SKM-1 (cell line): Measurements from ENCODE around the gene NSRP1.
"Not testable (repeated sequence)": the region's sequence is repeated elsewhere in the genome, so short reads cannot be mapped to it uniquely, and the experiment has no call there.

Experiments used
- DNase-seq: peaks from one replicate; lab custom pipeline; 2025; ENCODE audit not compliant: unreplicated experiment; lab: John Stamatoyannopoulos, UW

The NSRP1 gene

DNA sequence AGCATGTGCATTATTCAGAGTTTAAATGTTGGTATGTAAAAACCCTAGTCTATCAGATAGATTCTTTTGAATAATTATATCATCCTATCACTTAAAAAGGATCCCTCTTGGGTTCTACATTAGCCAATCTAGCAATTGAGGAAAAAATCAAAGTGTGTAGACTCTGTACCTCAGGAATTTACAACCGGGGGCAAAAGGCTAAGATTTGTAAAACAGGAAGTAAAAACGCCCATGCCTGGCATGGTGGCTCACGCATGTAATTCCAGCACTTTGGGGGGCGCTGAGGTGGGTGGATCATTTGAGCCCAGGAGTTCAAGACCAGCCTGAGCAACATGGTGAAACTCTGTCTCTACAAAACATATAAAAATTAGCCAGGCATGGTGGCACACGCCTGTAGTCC lies 60.2 kb downstream of the NSRP1 start:
- DNase-seq: no peak

DNA sequence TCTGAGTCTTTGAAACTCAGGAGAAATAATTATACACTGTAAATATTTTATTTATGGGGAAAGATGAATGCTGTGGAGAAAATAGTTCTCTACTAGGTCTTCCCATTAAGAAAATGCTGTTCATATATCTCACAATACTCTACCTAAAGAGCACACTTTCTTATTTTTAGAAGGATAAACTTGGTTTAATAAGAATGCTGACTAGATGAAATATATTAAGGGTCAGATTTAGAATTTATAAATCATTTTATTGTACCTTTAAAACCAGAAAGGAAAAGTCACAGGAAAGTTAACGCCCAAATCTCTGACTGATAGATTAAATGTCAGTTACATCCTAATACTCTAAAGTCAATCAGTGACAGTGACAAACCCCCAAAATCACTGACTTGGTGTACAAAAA lies 70.1 kb downstream of the NSRP1 start:
- DNase-seq: no peak

DNA sequence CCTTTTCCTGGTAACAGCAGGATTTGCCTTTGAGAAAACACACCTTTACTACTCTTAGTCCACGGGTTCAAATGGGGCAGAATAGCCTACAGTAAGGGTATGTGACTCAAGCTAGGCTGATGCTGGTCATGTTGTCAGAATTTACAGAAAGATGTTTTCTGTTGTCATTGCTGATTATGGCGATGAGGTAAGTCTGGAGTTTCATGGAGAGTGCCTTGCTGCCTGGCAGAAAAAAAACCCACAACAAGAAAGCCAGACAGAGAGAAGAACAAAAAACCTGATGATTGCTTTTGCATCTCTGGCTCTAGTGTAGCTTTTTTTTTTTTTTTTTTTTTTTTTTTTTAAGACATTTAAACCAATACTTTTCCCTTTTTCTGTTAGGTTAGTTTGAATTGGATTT lies 71.0 kb downstream of the NSRP1 start:
- no peak for DNase-seq

DNA sequence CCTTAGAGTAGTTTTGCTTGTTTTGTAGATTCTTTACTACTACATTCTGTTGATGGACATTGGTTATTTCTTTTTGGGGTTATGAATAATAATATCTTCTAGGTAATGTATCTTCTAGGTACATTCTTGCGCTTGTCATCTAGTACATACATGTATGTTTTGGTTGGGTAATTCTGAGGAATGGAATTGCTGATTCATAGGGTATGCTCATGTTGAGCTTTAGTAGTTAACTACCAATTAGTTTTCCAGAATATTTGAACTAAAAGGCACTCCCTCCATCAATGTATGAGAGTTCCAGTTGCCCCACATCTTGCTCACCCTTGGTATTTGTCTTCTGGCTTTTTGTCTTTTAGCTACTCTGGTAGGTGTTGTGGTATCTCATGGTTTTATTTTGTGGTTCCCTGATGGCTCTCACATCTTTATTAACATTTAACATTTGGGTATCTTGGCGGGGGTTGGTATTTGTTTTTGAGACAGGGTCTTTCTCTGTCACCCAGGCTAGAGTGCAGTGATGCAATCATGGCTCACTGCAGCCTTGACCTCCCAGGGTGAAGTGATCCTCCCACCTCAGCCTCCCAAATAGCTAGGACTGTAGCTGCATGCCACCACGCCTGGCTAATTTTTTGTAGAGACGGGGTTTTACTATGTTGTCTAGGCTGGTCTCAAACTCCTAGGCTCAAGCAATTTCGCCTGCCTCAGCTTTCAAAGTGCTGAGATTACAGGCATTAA lies 71.8 kb downstream of the NSRP1 start:
- DNase-seq: no peak

DNA sequence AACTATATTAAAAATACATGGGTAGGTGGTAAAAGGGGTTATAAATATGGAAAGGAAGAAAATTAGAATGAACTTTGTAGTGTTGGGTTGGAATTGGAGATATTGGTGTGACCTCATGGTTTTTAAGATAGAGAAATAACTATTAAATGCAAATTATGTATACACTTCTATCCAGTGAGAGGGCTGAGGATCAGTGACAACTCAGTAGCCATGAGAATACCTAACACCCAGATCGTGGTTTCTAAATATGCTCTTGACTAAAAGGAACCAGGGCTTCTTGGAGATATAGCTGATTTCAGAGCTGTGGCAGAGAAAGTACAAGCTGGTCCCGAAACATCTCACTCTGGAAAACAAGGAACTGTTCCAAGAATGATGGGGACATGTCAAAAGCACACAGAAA lies 74.5 kb downstream of the NSRP1 start:
- DNase-seq: no peak

DNA sequence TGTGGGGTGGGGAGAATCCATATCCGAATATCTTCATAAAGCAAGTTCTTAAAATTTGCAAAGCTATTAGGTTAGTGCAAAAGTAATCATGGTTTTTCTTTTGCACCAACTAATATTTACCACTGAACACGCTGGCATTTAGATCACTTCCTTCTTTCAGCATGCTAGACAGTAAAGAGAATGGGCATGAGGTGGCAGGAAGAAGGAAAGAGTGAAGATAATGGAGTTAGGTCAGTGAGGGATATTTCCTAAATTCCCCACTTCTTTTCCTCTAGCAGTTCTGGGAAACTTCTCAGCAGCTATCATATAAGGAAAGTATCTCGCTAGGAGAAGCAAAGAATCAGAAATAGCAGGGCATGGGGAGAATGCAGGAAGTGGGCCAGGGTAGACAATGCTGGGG lies 79.9 kb downstream of the NSRP1 start:
- no peak for DNase-seq

DNA sequence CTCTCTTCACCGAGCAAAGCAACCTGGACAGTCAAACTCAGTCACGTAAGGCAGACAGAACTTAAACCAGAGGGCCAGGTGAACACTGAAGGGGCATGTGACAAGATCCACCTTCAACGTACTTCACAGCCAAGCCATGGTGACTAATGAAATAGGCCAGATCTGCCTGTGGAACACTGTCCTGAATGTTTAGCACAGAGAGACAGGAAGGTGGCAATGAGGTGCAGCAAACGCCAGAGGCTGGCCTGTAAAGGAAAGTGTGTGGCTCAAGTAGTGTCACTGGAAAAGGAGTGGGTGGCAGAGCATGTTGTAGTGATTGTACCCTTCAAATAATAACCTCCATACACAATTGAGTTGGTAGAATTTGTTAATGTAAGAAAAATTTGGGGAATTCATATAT lies 80.8 kb downstream of the NSRP1 start:
- DNase-seq: no peak

DNA sequence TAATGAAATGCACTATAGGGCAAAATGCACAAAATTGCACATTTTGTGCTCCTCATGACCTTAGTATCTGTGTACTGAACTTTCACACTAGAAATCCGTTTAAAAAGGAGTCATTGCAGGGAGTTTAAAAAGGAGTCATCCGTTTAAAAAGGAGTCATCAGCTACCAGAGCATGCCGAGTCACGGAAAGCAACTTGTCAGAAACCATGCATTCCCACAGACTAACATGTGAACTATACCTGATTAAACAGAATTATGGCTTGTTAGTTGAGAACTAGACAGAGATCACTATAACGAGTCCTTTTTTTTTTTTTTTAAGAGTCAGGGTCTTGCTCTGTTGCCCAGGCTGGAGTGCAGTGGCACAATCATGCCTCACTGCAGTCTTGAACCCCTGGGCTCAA lies 83.0 kb downstream of the NSRP1 start:
- DNase-seq: no peak

DNA sequence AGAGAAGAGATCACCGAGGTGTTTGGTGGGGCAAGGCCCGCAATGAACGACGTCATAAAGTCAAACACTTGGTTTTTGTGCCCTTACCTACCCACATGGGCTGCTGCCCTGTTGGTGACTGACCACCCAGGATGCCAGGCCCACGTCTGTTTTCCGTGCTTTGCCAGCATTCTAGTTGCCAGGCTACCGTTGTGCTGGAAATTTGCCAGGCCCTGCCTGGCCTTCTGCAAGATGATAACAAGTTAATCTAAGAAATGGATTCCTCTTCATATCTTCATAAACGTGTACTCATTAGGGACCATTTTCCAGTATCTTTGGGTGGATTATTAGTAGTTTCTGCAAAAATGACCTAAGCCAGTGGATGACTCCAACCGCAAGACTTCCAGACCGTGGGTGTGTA lies 83.5 kb downstream of the NSRP1 start:
- DNase-seq: no peak

DNA sequence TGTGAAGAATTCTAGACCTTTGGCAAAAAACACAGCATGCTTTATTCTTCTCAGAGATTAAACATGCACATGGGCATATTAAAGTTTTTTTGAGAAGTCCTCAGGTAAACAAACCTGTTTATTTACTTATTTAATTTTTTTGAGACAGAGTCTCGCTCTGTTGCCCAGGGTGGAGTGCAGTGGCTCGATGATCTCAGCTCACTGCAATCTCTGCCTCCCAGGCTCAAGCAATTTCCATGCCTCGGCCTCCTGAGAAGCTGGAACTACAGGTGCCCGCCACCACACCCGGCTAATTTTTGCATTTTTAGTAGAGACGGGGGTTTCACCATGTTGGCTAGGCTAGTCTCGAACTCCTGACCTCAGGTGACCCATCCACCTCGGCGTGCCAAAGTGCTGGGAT lies 84.0 kb downstream of the NSRP1 start:
- DNase-seq: not testable (repeated sequence)

DNA sequence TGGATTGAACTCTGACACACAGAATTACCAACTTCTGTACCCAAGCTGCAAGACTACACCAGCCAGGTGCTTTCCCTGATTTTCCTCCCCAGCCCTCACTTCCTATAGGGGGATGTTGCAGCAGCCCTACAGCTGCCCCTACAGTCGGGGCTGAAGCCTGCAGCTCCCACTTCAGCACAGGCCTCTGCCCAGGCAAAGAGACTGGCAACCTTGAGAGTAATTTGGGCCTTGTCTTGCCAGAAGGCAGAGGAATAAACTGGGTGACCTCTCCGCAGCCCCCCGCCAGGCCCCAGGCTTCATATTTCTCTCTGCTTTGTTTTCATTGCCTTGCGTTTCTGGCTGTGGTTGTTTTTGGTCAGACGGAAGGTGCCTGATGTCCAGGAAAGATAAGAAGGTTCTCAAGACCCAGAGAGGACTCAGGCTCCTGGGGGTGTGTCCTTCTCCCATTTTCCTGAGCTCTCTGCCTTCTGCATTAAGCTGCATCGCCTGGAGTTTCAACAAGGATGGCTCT lies 86.9 kb downstream of the NSRP1 start:
- DNase-seq: no peak

DNA sequence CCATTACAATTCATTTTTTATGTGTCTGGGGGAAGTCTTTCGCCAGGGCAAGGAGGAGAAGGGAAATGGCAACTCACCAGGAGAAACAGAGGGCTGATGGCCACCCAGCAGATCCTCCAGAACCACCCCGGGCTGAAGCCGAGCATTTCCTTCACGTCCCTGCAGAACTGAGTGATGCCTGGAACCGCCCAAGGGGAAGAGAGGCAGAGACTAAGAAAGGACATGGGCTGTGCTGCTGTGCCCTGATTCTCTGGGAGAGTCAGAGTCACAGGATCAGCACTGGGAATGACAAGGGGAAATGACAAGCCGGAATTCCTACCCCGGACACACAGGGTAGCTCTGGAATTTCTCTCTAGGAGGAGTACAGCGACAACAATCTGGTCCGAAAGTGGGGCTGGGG lies 91.0 kb downstream of the NSRP1 start:
- DNase-seq: no peak

DNA sequence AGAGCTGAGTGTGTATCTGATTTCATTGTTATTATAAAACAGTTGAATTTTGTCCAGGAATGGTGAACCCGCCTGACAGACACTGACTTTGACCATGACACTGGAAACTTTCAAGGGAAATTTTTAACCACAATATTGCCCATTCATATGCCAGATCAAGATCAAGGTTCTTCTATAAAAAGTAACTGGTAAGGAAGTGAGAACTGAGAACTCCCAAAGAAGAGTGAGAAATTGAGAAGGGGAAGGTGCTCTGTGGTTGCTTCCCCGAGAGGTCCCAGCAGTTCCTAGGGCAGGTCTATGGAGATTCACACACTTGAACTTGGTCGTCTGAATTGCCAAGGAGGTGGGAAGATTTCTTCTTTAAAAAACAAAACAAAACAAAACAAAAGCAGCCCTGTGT lies 91.6 kb downstream of the NSRP1 start:
- no peak for DNase-seq

DNA sequence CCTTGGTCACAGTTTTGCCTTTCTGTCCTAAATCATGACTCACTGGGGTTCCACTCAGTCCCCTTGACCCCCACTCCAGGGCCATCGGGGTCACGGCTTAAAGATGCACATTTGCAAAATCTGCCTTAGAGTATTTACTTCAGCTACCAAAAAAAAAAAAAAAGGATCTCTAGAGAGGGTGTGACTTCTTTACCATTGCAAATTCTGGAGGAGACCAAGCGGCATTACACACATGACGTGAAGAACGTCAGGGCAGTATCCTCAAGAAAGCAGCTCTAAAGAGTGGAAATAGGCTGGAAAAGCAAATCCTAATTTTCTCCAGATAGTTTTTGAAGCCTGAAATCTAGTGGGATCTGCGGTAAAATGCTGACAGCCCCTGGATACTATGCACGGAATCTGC lies 93.3 kb downstream of the NSRP1 start:
- no peak for DNase-seq

DNA sequence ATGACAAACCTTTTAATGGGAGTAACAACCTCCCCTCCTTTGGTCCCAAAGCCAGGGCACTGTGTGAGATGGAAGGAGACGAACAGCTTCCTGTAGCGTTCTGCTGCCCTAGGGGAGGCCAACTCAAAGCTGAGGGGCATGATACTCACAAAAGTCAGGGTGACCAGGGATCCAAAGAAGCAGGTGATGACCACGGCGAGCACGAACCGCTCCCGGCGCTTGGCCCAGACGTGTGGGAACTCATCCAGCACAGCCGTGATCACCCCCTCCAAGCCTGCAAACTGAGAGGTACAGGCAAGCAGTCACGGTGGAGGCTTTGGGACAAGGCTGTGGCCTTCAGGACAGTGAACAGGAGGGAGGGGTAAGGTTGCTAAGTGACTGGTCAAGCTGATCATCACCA lies 93.8 kb downstream of the NSRP1 start:
- DNase-seq: no peak

DNA sequence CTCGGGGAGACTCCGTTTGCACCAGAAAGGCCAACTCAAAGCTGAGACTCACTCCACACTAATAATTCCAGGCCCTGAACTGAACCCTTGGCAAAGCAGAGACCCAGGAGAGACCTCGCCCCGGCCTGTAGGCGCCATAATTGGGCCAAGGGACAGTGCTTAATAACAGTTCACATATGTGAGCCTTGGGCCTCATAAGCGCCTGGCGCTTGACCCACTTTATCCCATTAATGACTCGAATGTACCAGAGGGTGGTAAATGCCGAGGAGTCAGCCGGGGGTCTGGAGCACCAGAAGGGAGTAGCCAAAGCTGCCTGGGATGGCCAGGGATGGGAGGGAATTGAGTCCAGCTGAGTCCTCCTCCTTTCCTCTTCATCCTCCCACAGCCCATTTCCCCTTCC lies 94.3 kb downstream of the NSRP1 start:
- no peak for DNase-seq

DNA sequence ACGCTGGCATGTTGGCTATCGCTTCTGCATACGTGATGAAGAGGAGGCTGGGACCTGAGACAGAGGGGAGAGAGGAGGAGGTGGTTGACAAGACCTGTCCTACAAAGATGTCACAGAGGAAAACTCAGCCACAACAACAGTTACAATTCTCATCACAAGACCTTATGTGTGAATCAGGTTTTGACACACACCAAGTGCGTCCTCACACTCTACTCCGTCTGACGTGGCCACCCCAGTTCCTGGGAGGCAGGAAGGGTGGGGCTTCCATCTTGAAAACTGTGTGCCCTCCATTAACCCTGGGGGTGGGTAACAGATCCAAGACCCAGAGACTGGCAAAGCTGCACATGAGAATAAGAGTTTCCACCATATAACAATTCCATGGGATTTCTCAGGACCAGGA lies 94.8 kb downstream of the NSRP1 start:
- DNase-seq: no peak

DNA sequence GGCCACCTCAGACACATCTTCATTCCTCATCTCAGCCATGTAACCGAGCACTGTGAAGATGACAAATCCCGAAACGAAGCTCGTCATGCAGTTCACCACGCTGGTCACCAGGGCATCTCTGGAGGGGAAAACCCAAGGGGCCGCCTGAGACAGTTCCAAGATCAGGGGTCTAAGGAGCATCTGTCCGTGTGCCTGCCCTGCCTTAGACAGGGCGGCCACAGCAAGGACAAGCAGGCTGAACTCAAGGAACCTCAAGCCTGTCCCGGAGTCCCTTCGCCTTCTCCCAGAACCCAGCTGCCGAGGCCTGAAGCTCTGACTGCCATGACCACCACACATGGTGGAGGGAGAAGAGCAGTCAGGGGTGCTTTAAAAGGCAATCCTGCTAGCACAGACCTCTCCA lies 96.1 kb downstream of the NSRP1 start:
- DNase-seq: no peak

DNA sequence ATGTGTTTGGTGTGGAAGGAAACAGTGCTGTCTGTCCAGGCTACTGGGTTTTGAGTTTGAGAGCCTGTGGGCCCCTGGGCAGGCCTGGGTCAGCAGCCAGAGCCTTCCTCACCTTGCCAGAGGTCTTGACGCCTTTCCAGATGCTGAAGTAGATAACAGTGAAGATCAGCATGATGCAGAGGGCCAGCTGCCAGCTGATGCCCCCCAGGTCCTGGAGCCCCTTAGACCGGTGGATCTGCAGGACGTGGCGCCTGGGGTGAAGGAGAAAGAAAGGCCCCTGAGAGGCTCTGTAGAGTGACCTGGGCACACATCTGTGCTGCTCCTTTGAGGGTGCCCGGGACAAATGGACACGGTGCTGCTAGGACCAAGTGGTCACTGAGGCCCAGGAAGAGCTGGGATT lies 100.4 kb downstream of the NSRP1 start:
- no peak for DNase-seq

DNA sequence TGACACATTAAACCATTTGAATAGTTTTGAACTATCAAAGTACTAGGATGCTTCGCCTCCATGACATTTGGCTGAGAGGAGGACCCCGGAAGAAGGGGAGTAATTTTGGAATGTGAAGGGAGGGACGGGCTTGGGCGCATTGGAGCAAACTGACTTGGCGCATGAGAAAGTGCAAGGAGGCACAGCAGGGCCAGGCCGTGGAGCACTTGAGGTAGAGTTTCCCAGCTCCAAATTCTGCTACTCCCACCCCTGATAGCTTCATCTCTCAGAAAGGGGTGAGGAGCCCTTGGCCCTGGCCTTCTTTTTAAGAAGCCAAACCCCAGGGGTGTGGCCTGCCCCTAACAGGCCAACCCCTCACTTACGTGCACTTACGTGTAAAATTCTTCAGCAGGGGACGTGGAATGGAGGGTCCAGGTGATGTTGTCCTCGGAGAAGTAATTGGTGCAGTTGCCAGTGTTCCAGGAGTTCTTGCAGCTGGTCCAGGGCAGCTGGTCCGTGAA lies 101.2 kb downstream of the NSRP1 start:
- DNase-seq: no peak

DNA sequence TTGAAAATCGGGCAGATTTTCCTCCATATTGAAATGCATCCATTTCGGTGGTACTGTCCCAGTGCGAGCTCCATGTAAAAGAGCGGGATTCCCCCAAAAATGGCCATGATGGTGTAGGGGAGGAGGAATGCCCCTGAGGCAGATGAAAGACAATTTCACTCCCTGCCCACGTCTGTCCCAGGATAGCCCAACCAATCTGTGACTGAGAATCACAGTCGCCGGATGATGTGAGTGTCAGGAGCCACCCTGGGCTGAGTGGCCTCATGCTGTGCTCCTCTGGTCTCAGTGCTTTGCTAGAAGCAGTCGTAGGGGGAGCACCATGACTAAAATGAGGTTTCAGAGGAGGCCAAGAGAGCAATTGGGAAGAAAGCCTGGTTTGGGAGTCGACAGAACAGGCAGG lies 102.2 kb downstream of the NSRP1 start:
- no peak for DNase-seq

DNA sequence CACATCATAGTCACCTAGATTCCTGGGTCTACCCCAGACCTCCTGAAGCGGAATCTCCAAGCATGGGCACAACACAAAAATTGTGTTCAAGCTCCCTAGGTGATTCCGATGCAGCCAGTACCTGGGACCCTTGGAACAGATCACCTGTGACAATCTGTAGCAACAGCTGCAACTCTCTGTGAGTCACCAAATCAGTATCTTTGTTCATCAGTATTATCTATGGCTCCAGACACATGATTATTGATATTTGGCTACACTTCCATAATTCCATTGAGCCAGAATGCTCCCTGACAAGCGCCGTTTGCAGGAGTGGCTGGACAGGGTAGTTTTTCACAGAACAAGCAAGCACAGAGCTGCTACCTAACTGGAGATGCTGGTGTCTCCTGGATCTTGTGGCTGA lies 102.7 kb downstream of the NSRP1 start:
- no peak for DNase-seq

DNA sequence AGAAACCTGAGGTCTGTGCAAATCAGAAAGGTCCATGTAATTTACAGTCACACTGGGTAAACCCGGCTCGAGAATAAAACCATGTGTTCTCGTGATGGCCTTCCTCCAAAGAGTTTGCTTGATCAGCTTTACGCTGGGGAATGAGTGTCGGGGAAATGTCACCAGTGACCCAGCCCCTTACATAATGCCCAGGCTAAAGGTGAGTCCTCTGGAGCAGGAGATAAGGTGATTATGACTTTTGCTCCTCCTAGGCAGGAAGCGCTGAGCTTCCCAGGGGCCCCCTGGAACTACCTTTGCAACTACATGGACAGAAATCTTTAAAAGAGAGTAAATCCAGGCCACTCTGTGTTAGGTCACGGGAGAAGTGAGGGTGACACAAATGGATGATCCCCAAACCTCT lies 103.2 kb downstream of the NSRP1 start:
- DNase-seq: no peak
